HG03520 (cell line): Measurements from ENCODE around the gene JAML.

ENCODE experiments used
- ATAC-seq: cut with Tn5 transposase; IDR thresholded peaks from one replicate; pipeline ENCODE4 v1.9.1; 2021; ENCODE audit warnings: mild to moderate bottlenecking, moderate library complexity; ENCODE audit not compliant: unreplicated experiment

The JAML gene

DNA sequence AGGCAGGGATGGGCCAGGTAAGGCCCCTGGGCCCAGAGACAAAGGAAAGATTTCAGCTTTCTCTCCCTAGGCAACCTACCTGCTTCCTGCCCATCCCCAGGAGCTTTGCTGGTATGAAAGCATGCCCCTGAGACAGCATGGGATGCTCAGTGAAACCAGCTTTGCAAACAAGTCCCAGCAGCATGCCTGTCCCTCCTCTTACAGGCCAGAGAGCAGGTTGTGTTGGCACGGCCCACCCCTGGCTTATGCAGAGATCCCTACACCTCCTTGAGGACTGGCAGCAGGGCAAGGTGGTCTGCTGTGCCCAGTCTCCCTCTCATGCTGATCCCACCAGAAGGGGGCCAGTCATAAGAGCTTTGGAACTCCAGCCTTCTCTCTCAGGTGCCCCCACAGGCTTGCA, 75.3 kb downstream of the JAML start:
- ATAC-seq = no peak

DNA sequence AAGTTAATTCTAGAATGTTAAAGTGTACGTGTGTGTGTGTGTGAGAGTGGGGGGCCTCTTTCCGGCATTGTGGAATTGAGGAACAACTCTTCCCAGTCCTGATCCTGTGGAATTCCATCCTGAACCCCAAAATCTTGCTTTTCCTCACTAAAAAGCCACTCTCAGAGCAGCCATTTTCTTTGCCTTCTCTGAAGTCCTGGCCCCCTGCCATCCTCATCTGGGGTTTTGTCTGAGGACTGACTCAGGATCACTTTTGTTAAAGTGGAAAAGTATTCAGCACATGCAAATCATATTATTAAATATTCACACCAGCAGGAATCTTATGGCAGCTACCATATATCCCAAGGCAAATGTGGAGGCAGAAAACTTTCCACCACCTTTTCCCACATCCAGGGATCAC, 76.0 kb downstream of the JAML start:
- ATAC-seq = no peak

GRCh38 chr11:118148240-118148639, 76.6 kb downstream of the JAML start:
- ATAC-seq = no peak

- ATAC-seq = no peak
Measured at GRCh38 chr11:118147502-118147901, 77.3 kb downstream of the JAML start.

DNA sequence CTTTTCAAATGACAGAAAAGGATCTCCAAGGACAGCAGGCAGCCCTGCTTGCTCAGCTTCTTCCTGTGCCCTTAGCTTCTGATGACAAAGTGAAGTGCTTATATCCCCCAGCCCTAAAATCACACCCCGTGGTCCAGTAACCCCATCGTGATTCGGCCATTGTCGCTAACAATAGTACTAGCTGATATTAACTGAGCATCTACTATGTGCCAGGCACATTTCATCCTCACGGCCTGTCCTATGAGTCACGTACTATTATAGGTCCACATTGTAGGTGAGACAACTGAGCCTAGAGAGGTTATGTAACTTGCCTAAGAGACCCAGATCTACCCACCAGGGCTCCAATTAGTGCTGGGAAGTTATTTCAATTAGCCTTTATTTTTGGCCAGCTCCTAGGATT, 78.3 kb downstream of the JAML start:
- ATAC-seq = no peak

DNA sequence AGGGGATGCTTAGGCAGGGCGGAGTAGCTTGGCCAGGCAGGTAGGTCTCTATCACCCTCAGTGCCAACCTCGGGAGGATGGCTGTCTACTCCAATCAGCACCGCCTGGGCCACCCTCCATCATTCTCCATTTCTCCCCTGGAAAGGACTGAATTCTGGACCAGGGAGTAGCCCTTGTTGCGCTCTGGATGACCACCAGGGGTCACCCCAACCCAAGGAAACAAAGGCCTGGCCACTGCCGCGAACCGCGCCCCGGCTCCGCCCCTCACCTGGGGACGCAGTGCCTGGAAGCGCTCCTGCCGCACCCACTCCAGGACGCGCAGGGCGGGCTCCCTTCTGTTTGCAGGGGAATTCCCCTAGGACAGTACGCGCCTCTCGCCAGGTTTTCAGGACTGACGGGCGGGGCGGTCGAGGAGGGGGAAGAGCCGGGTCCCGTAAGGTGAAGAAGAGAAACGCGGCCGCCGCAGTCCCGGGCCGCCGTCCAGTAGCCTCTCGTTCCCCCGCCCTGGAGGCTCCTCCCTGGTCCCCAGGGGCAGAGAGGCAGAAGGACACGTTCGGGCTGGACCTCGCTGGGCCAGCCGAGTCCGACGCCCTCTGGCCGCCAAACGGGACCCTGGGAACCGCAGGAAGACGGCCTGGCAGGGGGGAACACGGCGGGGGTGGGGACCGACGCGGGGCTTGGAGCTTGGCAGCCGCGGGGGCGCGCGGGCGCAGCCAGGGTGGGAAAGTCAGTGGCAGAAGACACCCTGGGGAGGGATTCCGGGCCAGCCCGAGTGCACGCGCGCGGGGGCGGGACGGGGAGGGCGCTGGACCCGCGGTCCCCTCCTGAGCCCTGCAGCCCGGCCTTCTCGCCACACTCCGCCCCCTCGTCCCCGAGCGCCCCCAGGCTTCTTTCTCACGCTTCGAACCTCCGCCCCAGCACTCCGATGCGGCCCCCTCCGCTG, 79.3 kb downstream of the JAML start:
- ATAC-seq = peak; percentile 71

- ATAC-seq = no peak
Measured at GRCh38 chr11:118144301-118145268, 80.2 kb downstream of the JAML start.
